HCT116 (cell line): ENCODE results near the gene DPM2. TPM values are rescaled to one million over a fixed set of nuclear protein-coding genes. Genes with fewer than 3 reads are reported as not detected.
A peak's percentile ranks its signal among the peaks of the same experiment; 100 is the strongest.

Experiments used
- ATAC-seq: fragments of 200-7000 bp; cut with Tn5 transposase; 2 replicates; pipeline ENCODE4 v1.9.1; 2020; ENCODE audit warnings: mild to moderate bottlenecking, moderate library complexity
- BruUV-seq: library from RNA; stranded (reverse); fragments of 400-500 nt; replicated peaks from 2 replicates; lab custom pipeline; 2021; lab: Mats Ljungman, UMichigan
- CTCF ChIA-PET: fragments of 300-600 bp; sonication (Branson Sonifier 250); formaldehyde crosslinking; loops from one replicate; lab custom pipeline; 2021; ENCODE audit warnings: antibody characterized with exemption; lab: Charles Lee
- POLR2A ChIA-PET: fragments of 300-600, 350-600 bp; sonication (Branson Sonifier 250); formaldehyde crosslinking; loops from one replicate; lab custom pipeline; 2021; ENCODE audit warnings: antibody characterized with exemption; lab: Charles Lee
- RAD21 ChIA-PET, 2 experiments: fragments of 300-600 bp; sonication (Branson Sonifier 250); formaldehyde crosslinking; loops; one replicate each; lab custom pipeline; 2023; ENCODE audit warnings: low total read pairs in 2 of 2; ENCODE audit not compliant: uncharacterized antibody in 2 of 2, unreplicated experiment in 2 of 2, low non-redundant PET in 1 of 2; lab: Charles Lee
- DNase-seq: peaks from one replicate; pipeline ENCODE4 v3.0.0-alpha.2; 2010; ENCODE audit warnings: low read depth, low spot score
- H2AFZ ChIP-seq: fragments of 200-600 bp; shearing (Covaris generic), sonication (generic); 2 replicates; pipeline ENCODE4 v1.6.1; 2017; ENCODE audit warnings: low read depth, mixed run types, mixed read lengths, antibody characterized with exemption, low read length; ENCODE audit not compliant: poor library complexity, severe bottlenecking
- H3K27ac ChIP-seq: 2 replicates; pipeline ENCODE4 v1.5.1; 2012; ENCODE audit warnings: low read depth, low read length
- H3K27me3 ChIP-seq: fragments of 200-600 bp; sonication (generic); 2 replicates; pipeline ENCODE4 v1.6.1; 2016; ENCODE audit warnings: mixed run types, low read length, mixed read lengths; ENCODE audit not compliant: insufficient read depth
- H3K36me3 ChIP-seq, 2 experiments: fragments of 200-500 bp in 1 of 2; fragments of 200-600 bp in 1 of 2; sonication (Bioruptor generic) in 1 of 2; sonication (generic) in 1 of 2; 2 replicates each; pipeline versions ENCODE4 v1.5.1 to v1.6.1; 2014 to 2016; ENCODE audit warnings: low read length in 2 of 2, inconsistent platforms in 1 of 2, mixed read lengths in 1 of 2, mixed run types in 1 of 2; ENCODE audit not compliant: insufficient read depth in 2 of 2, control insufficient read depth in 1 of 2
- H3K4me1 ChIP-seq, 2 experiments: fragments of 200-600 bp in 1 of 2; sonication (generic) in 1 of 2; 2 replicates each; pipeline versions ENCODE4 v1.5.1 to v1.6.1; 2012 to 2017; ENCODE audit warnings: low read length in 2 of 2, inconsistent platforms in 1 of 2, mild to moderate bottlenecking in 1 of 2, mixed read lengths in 1 of 2, mixed run types in 1 of 2, moderate library complexity in 1 of 2; ENCODE audit not compliant: insufficient read depth in 2 of 2, control insufficient read depth in 1 of 2
- H3K4me2 ChIP-seq: fragments of 200-600 bp; sonication (generic); 2 replicates; pipeline ENCODE4 v1.6.1; 2017; ENCODE audit warnings: mixed run types, low read length, mixed read lengths
- H3K4me3 ChIP-seq, 2 experiments: fragments of 200-600 bp in 1 of 2; sonication (generic) in 1 of 2; replicated peaks in 1 of 2; 2 replicates each; pipeline ENCODE4 v1.5.1; 2011 to 2016; ENCODE audit warnings: low read length in 2 of 2, control low read depth in 1 of 2, low read depth in 1 of 2, mild to moderate bottlenecking in 1 of 2, mixed read lengths in 1 of 2, mixed run types in 1 of 2
- H3K79me2 ChIP-seq: fragments of 200-600 bp; sonication (generic); 2 replicates; pipeline ENCODE4 v1.6.1; 2017; ENCODE audit warnings: mild to moderate bottlenecking, mixed run types, low read length, moderate library complexity, mixed read lengths; ENCODE audit not compliant: insufficient read depth
- H3K9ac ChIP-seq: fragments of 200-600 bp; sonication (generic); 2 replicates; pipeline ENCODE4 v1.6.1; 2016; ENCODE audit warnings: low read length, mixed read lengths
- H3K9me2 ChIP-seq: fragments of 200-600 bp; sonication (generic), shearing (Covaris generic); 2 replicates; pipeline ENCODE4 v1.6.1; 2017; ENCODE audit warnings: mixed run types, mild to moderate bottlenecking, moderate library complexity; ENCODE audit not compliant: insufficient read depth
- H3K9me3 ChIP-seq, 2 experiments: fragments of 200-500 bp in 1 of 2; fragments of 200-600 bp in 1 of 2; sonication (Bioruptor generic) in 1 of 2; sonication (generic) in 1 of 2; 2 replicates each; pipeline ENCODE4 v1.6.1; 2014 to 2017; ENCODE audit warnings: low read length in 2 of 2, mixed read lengths in 2 of 2, inconsistent platforms in 1 of 2, low read depth in 1 of 2, mild to moderate bottlenecking in 1 of 2, mixed run types in 1 of 2, moderate library complexity in 1 of 2; ENCODE audit not compliant: control insufficient read depth in 1 of 2, insufficient read depth in 1 of 2
- H4K20me1 ChIP-seq: fragments of 200-600 bp; sonication (generic), shearing (Covaris generic); 2 replicates; pipeline ENCODE4 v1.6.1; 2017; ENCODE audit warnings: mixed run types, mild to moderate bottlenecking, moderate library complexity; ENCODE audit not compliant: insufficient read depth
- ATF3 ChIP-seq: IDR thresholded peaks from 2 replicates; pipeline ENCODE4 v1.6.1; 2012
- CBX3 ChIP-seq: IDR thresholded peaks from 2 replicates; pipeline ENCODE4 v1.6.1; 2012; ENCODE audit warnings: low read depth
- CTCF ChIP-seq, 3 experiments: fragments of 200-600 bp in 1 of 3; sonication (generic) in 1 of 3; IDR thresholded peaks in 2 of 3; conservative IDR thresholded peaks in 1 of 3; 2 replicates each; pipeline ENCODE4 v1.5.1; 2012 to 2017; ENCODE audit warnings: low read depth in 2 of 3, low read length in 2 of 3, antibody characterized with exemption in 1 of 3, borderline replicate concordance in 1 of 3, control low read depth in 1 of 3, mild to moderate bottlenecking in 1 of 3, mixed read lengths in 1 of 3, mixed run types in 1 of 3, moderate library complexity in 1 of 3; ENCODE audit not compliant: insufficient read depth in 1 of 3
- ELF1 ChIP-seq: IDR thresholded peaks from 2 replicates; pipeline ENCODE4 v1.6.1; 2012; ENCODE audit warnings: low read depth, borderline replicate concordance
- EZH2phosphoT487 ChIP-seq: fragments of 200-600 bp; IDR thresholded peaks from 2 replicates; pipeline ENCODE4 v1.6.1; 2018; ENCODE audit warnings: antibody characterized with exemption, borderline replicate concordance
- JUND ChIP-seq: IDR thresholded peaks from 2 replicates; pipeline ENCODE4 v1.6.1; 2012
- POLR2A ChIP-seq: IDR thresholded peaks from 2 replicates; pipeline ENCODE4 v1.7.0; 2011; ENCODE audit warnings: borderline replicate concordance; ENCODE audit not compliant: insufficient read depth, insufficient read length; ENCODE audit errors: extremely low read depth
- POLR2AphosphoS5 ChIP-seq: IDR thresholded peaks from 2 replicates; pipeline ENCODE4 v1.6.1; 2011; ENCODE audit warnings: mild to moderate bottlenecking, low read depth, low read length, moderate library complexity
- SP1 ChIP-seq: IDR thresholded peaks from 2 replicates; pipeline ENCODE4 v1.6.1; 2012; ENCODE audit warnings: low read depth
- YY1 ChIP-seq: IDR thresholded peaks from 2 replicates; pipeline ENCODE4 v1.6.1; 2011; ENCODE audit warnings: low read length, low read depth, moderate library complexity, mild to moderate bottlenecking; ENCODE audit not compliant: insufficient replicate concordance; ENCODE audit errors: extremely low read depth
- ZBTB33 ChIP-seq: IDR thresholded peaks from 2 replicates; pipeline ENCODE4 v1.6.1; 2011; ENCODE audit warnings: mild to moderate bottlenecking, low read length, moderate library complexity; ENCODE audit not compliant: insufficient replicate concordance; ENCODE audit errors: extremely low read depth
- ZNF274 ChIP-seq: fragments of 200-500 bp; sonication (Bioruptor generic); IDR thresholded peaks from 2 replicates; pipeline ENCODE4 v1.6.1; 2014; ENCODE audit warnings: mild to moderate bottlenecking, low read depth, low read length, inconsistent platforms
- intact Hi-C: fragments of 100-400 bp; cut with micrococcal nuclease; formaldehyde crosslinking; loops from 2 replicates; pipeline ENCODE4 v1.10.0; 2022
- total RNA-seq: library from RNA; stranded (reverse); gene quantifications from one replicate; pipeline ENCODE4 v1.2.1, GENCODE V29; 2021; ENCODE audit not compliant: unreplicated experiment

Gene DPM2
- total RNA-seq, 1 experiment from 2014 or later = 54.6 TPM

GRCh38 chr9:127940593-127940992 lies 2.9 kb upstream of the DPM2 start:
- intact Hi-C loops = no loop called here
- H3K36me3 ChIP-seq = peaks cover 0 to 9% of the 10 kb centered on the region in 2 experiments; a peak in 3 of 4 replicates
- ChIA-PET POLR2A (no interaction called here), CTCF (interaction anchor here (1.1 kb wide), 1 partner anchor 184 kb away, joined by 3 read pairs; no protein-coding TSS in a partner anchor)
- no peak overlapping the region for H3K4me3 ChIP-seq
- no peaks in the 10 kb centered on the region for H3K9me3 ChIP-seq
- no peak overlapping the region for H2AFZ ChIP-seq
- TF ChIP-seq POLR2A (no peak), SP1 (no peak), ZBTB33 (no peak), ELF1 (no peak), ZNF274 (no peak), CBX3 (no peak), YY1 (no peak)
- TF ChIP-seq, all 23 proteins: peak for 0
- Histone ChIP-seq H4K20me1 (no peaks in the 10 kb centered on the region), H3K4me1 (peaks cover 11 to 32% of the 10 kb centered on the region in 2 experiments), H3K27ac (no peak overlapping the region), H3K79me2 (peaks cover 20% of the 10 kb centered on the region), H3K9me2 (no peaks in the 10 kb centered on the region), H3K27me3 (no peaks in the 10 kb centered on the region), H3K4me2 (no peak overlapping the region), H3K9ac (no peak overlapping the region)
- RAD21 ChIA-PET = no interaction called here
- DNase-seq (no peak), ATAC-seq (no peak)
- BruUV-seq = no TSS peak

GRCh38 chr9:127938298-127938690 lies 640 bp upstream of the DPM2 start:
- H3K4me3 ChIP-seq = peak overlapping the region in 1 of 2 experiments; percentile 88; a peak in 1 of 4 replicates
- DNase-seq (no peak), ATAC-seq (no peak)
- TF ChIP-seq ATF3 = no peak
- no peak for TF ChIP-seq JUND
- no peak for TF ChIP-seq CTCF (IDR thresholded peaks at IDR 0.05 in 2 of 3, conservative IDR thresholded peaks at IDR 0.05 in 1 of 3; ENCODE audit: borderline replicate concordance in 1 of 3, insufficient read depth in 1 of 3, low read depth in 2 of 3, low read length in 2 of 3)
- TF ChIP-seq POLR2AphosphoS5 = no peak
- TF ChIP-seq EZH2phosphoT487 = no peak
- no peak for TF ChIP-seq ZBTB33
- peaks cover 0 to 9% of the 10 kb centered on the region in 2 experiments; a peak in 2 of 4 replicates for H3K36me3 ChIP-seq
- CTCF ChIA-PET = no interaction called here
- H2AFZ ChIP-seq = no peak overlapping the region
- peak overlapping the region; percentile 93; the same call in 1 of the 2 replicates for H3K9ac ChIP-seq
- peak overlapping the region; percentile 91; the same call in 1 of the 2 replicates for H3K4me2 ChIP-seq
- no peaks in the 10 kb centered on the region for H3K9me2 ChIP-seq
- RAD21 ChIA-PET = no interaction called here
- BruUV-seq = no TSS peak
- peaks cover 37% of the 10 kb centered on the region for H3K79me2 ChIP-seq
- no peaks in the 10 kb centered on the region for H3K27me3 ChIP-seq
- peaks cover 14 to 43% of the 10 kb centered on the region in 2 experiments for H3K4me1 ChIP-seq
- POLR2A ChIA-PET = no interaction called here
- H3K9me3 ChIP-seq = no peaks in the 10 kb centered on the region
- H4K20me1 ChIP-seq = no peaks in the 10 kb centered on the region
- H3K27ac ChIP-seq = no peak overlapping the region
- intact Hi-C loops = no loop called here
